BJ (cell line): ENCODE results near the gene NPS. TPM values are rescaled to one million over a fixed set of nuclear protein-coding genes. Genes with fewer than 3 reads are reported as not detected.

Source experiments
- CTCF ChIA-PET: fragments of 350-600 bp; formaldehyde crosslinking; extraction: SDS; loops from one replicate; lab custom pipeline; 2021; ENCODE audit warnings: antibody characterized with exemption, inconsistent platforms; lab: Yijun Ruan, JAX
- POLR2A ChIA-PET: fragments of 300-600 bp; sonication (Branson Sonifier 250); formaldehyde crosslinking; extraction: SDS; loops from one replicate; lab custom pipeline; 2021; ENCODE audit warnings: antibody characterized with exemption; lab: Charles Lee
- DNase-seq: peaks from one replicate; pipeline ENCODE4 v3.0.0-alpha.2; 2011; ENCODE audit warnings: low read depth
- H3K27me3 ChIP-seq: 2 replicates; pipeline ENCODE4 v1.6.0; 2011; ENCODE audit warnings: low read length; ENCODE audit not compliant: control insufficient read depth, insufficient read depth
- H3K36me3 ChIP-seq: 2 replicates; pipeline ENCODE4 v1.5.1; 2011; ENCODE audit warnings: low read length; ENCODE audit not compliant: control insufficient read depth, insufficient read depth
- H3K4me3 ChIP-seq: 2 replicates; pipeline ENCODE4 v1.5.1; 2011; ENCODE audit warnings: low read depth, mild to moderate bottlenecking, control low read depth, low read length
- polyA minus RNA-seq: library from RNA; depleted of rRNA, polyadenylated mRNA; stranded (reverse); fragments of >200 nt; gene quantifications from 2 replicates; pipeline ENCODE4 v1.2.3, GENCODE V29; 2011; rRNA and poly(A)+ RNA removed
- polyA plus RNA-seq: library from polyadenylated mRNA; depleted of rRNA; stranded (reverse); fragments of >200 nt; gene quantifications from 2 replicates; pipeline ENCODE4 v1.2.3, GENCODE V29; 2011; rRNA removed
- TF ChIP-seq, protein P1 (sequence below): IDR thresholded peaks from 2 replicates; pipeline ENCODE4 v1.5.1; 2011; ENCODE audit warnings: low read depth, mild to moderate bottlenecking, control low read depth, inconsistent platforms, low read length, moderate library complexity; ENCODE audit not compliant: insufficient read depth

NPS gene, protein sequence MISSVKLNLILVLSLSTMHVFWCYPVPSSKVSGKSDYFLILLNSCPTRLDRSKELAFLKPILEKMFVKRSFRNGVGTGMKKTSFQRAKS
- not detected in 2 replicates for polyA plus RNA-seq
- polyA minus RNA-seq, result not detected in 2 replicates

DNA sequence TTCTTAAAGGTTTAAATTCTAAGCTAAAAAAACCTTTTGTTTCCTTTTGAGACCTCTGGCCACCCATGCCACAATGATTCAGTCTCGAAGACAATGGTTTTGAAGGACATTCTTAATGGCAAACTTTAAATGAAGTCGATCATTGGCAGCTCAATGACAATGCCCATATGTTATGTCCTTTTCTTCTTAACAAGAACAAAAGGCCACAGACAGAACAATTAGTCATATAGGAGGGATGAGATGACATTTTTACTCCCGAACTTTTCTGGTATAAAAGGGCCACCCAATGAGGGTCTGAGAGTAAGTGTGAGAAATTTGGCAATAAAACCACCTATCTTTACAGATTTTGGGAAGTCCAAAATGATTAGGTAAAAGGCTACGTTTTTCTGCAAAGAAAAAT is at the start of gene NPS:
TSS of gene NPS (plus strand) at position 301 of the 400 bp plus-strand sequence. CDS start at position 361, 60 bp downstream.
- TF ChIP-seq, protein P1, sequence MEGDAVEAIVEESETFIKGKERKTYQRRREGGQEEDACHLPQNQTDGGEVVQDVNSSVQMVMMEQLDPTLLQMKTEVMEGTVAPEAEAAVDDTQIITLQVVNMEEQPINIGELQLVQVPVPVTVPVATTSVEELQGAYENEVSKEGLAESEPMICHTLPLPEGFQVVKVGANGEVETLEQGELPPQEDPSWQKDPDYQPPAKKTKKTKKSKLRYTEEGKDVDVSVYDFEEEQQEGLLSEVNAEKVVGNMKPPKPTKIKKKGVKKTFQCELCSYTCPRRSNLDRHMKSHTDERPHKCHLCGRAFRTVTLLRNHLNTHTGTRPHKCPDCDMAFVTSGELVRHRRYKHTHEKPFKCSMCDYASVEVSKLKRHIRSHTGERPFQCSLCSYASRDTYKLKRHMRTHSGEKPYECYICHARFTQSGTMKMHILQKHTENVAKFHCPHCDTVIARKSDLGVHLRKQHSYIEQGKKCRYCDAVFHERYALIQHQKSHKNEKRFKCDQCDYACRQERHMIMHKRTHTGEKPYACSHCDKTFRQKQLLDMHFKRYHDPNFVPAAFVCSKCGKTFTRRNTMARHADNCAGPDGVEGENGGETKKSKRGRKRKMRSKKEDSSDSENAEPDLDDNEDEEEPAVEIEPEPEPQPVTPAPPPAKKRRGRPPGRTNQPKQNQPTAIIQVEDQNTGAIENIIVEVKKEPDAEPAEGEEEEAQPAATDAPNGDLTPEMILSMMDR, result no peak

DNA sequence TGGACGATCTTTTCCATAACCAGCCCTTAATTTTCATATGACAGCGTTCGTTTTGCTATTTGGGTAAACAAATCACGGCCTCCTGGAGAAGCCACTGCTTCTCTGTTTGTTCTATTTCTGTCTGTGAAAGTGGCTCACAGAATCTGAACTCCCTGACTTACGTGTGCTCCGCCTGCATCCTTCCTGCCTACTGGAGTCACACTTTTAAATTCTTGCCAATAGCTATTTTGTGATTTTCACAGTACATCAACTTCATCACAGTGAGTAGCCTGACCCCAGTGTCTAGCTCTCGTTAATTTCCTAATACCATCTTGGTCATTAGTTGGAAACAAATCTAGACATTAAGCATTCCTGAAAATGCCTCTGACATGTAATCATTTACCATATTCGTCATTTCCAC is 49.0 kb upstream of the NPS start:
- CTCF ChIA-PET, result no interaction called here
- H3K27me3 ChIP-seq, result no peaks in the 10 kb centered on the region
- no peaks in the 10 kb centered on the region for H3K36me3 ChIP-seq
- POLR2A ChIA-PET, result interaction anchor here (0.5 kb wide), 1 partner anchor 9 kb away, joined by 4 read pairs; no protein-coding TSS in a partner anchor
- H3K4me3 ChIP-seq, result no peak overlapping the region
- no peak for DNase-seq
- TF ChIP-seq, protein P1, result no peak

More for the DNA sequence above, at the start of gene NPS:
- DNase-seq, result no peak
- no peaks in the 10 kb centered on the region for H3K27me3 ChIP-seq
- CTCF ChIA-PET, result no interaction called here
- H3K4me3 ChIP-seq, result no peak within 1 kb of the TSS
- no peaks in the 10 kb centered on the region for H3K36me3 ChIP-seq
- POLR2A ChIA-PET, result no interaction called here

DNA sequence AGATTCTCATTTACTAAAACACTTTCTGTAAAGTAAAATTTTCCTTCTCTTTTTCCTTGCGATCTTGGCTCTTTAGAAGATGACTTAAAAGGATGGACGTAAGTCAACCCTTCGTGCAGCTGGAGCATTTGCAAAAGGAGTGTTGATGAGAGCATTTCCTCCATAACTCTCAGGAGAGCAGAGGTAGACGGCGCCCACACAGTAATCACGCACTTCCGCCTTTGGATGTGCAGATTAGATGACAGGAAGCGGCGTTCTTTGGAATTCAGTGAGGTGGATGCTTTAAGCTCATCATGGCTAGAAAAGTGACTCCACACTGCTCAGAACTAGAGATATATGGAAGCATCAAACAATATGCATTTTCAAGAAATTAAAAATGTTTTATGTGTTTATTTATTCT is 43.0 kb upstream of the NPS start:
- CTCF ChIA-PET, result no interaction called here
- Histone ChIP-seq H3K36me3 (no peaks in the 10 kb centered on the region), H3K27me3 (no peaks in the 10 kb centered on the region), H3K4me3 (no peak overlapping the region)
- no peak for DNase-seq
- TF ChIP-seq, protein P1, result no peak
- POLR2A ChIA-PET, result no interaction called here

DNA sequence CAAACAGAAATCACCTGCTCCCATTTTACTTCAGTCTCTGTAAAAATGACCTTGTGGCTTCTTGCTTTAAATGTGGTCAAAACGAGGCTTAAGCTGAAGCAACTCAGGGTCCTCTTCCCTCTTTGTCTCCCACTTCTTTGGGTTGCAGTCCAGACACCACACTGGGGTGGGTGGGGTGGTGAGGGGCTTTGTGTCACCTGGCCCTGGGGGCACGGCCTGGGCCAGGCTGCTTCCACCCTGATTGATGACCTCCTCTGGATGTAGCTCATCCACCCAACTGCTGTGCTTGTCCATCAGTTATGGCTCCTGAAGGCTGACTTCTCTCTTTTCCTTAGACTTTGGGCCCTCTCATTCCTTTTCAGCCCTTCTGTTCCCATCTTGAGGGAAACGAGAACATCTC is 26.8 kb upstream of the NPS start:
- TF ChIP-seq, protein P1, result no peak
- CTCF ChIA-PET, result no interaction called here
- DNase-seq, result no peak
- Histone ChIP-seq H3K4me3 (no peak overlapping the region), H3K36me3 (no peaks in the 10 kb centered on the region), H3K27me3 (no peaks in the 10 kb centered on the region)
- POLR2A ChIA-PET, result no interaction called here

DNA sequence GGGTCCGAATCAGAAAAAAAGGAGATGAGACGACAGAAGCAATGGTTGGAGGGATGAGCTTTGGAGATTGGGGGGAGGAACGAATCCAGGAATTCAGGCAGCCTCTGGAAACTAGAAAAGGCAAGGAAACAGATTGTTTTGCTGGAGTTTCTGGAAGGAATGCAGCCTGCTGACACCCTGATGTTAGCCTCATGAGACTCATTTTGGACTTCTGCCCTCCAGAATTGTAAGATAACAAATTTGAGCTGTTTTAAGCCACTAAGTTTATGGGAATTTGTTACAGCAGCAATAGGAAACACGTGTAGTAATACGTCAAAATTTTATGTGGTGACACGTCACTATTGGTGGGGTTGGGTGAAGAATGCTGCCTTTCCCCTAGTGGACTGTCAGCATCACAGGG is 25.6 kb upstream of the NPS start:
- POLR2A ChIA-PET, result no interaction called here
- CTCF ChIA-PET, result no interaction called here
- DNase-seq, result no peak
- TF ChIP-seq, protein P1, result no peak
- Histone ChIP-seq H3K36me3 (no peaks in the 10 kb centered on the region), H3K27me3 (no peaks in the 10 kb centered on the region), H3K4me3 (no peak overlapping the region)
